Mucosa of descending colon (tissue), 3 donors: ENCODE results near the gene VAV3. TPM values are rescaled to one million over a fixed set of nuclear protein-coding genes. Genes with fewer than 3 reads are reported as not detected.

Source experiments
- ATAC-seq: fragments of 200-7000 bp; cut with Tn5 transposase; one replicate; pipeline ENCODE4 v1.9.1; 2020; ENCODE audit warnings: mild to moderate bottlenecking, moderate library complexity
- DNase-seq, 3 donors: peaks; one replicate each; pipeline ENCODE4 v3.0.0-alpha.2; 2020
- H3K36me3 ChIP-seq: fragments of 200-600 bp; one replicate; pipeline ENCODE4 v1.8.0; 2021; ENCODE audit warnings: low read depth, mild to moderate bottlenecking
- H3K4me1 ChIP-seq: fragments of 200-600 bp; one replicate; pipeline ENCODE4 v1.8.0; 2021; ENCODE audit warnings: low read depth, mild to moderate bottlenecking
- H3K4me3 ChIP-seq: fragments of 200-600 bp; one replicate; pipeline ENCODE4 v1.8.0; 2021; ENCODE audit warnings: mild to moderate bottlenecking
- H3K9me3 ChIP-seq: fragments of 200-600 bp; one replicate; pipeline ENCODE4 v1.8.0; 2021; ENCODE audit warnings: mild to moderate bottlenecking
- intact Hi-C, 2 donors: fragments of 100-400 bp; cut with DNase I in 1 of 2; cut with micrococcal nuclease in 1 of 2; formaldehyde crosslinking; loops; one replicate each; pipeline versions ENCODE4 v1.11.0 to v1.11.1; 2022; cut with DNase I, micrococcal nuclease
- total RNA-seq, 3 donors: library from RNA; stranded (reverse); fragmentation: NEBNext Ultra II Directional in 2 of 3; extraction: Animal tissue kit (Norgen Biotek cat#: 25700) in 2 of 3; gene quantifications; one replicate each; pipeline versions ENCODE4 v1.2.1 to v1.2.4, GENCODE V29; 2021 to 2023
- TF ChIP-seq, protein P1 (sequence below): fragments of 200-600 bp; IDR thresholded peaks from one replicate; pipeline ENCODE4 v1.8.0; 2022; ENCODE audit warnings: antibody characterized with exemption, mild to moderate bottlenecking
- donor health status: DM: no; HTN: no; CAD: no; lungs with moderate emphysema.
- donor health status: DM: no; HTN: no; CAD: no.
- donor health status: DM: no; HTN: yes; CAD: no.

Gene VAV3
- total RNA-seq, 3 donors from 2014 or later, result 41.3 to 142 (median 101) TPM

- ATAC-seq, result no peak
- Histone ChIP-seq H3K36me3 (no peaks in the 10 kb centered on the region), H3K4me1 (no peaks in the 10 kb centered on the region), H3K9me3 (no peaks in the 10 kb centered on the region), H3K4me3 (no peak overlapping the region)
- TF ChIP-seq, protein P1, sequence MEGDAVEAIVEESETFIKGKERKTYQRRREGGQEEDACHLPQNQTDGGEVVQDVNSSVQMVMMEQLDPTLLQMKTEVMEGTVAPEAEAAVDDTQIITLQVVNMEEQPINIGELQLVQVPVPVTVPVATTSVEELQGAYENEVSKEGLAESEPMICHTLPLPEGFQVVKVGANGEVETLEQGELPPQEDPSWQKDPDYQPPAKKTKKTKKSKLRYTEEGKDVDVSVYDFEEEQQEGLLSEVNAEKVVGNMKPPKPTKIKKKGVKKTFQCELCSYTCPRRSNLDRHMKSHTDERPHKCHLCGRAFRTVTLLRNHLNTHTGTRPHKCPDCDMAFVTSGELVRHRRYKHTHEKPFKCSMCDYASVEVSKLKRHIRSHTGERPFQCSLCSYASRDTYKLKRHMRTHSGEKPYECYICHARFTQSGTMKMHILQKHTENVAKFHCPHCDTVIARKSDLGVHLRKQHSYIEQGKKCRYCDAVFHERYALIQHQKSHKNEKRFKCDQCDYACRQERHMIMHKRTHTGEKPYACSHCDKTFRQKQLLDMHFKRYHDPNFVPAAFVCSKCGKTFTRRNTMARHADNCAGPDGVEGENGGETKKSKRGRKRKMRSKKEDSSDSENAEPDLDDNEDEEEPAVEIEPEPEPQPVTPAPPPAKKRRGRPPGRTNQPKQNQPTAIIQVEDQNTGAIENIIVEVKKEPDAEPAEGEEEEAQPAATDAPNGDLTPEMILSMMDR, result no peak
- DNase-seq, result no peak
- intact Hi-C loops, result no loop called here
These were observed 38.4 kb downstream of the VAV3 start for GRCh38 chr1:107926436-107927080.

GRCh38 chr1:107925565-107925964 is 39.4 kb downstream of the VAV3 start:
- TF ChIP-seq, protein P1, result no peak
- DNase-seq (no peak), ATAC-seq (no peak)
- H3K4me3 ChIP-seq, result no peak overlapping the region
- H3K36me3 ChIP-seq, result no peaks in the 10 kb centered on the region
- intact Hi-C loops, result no loop called here
- H3K4me1 ChIP-seq, result no peaks in the 10 kb centered on the region
- no peaks in the 10 kb centered on the region for H3K9me3 ChIP-seq

DNA sequence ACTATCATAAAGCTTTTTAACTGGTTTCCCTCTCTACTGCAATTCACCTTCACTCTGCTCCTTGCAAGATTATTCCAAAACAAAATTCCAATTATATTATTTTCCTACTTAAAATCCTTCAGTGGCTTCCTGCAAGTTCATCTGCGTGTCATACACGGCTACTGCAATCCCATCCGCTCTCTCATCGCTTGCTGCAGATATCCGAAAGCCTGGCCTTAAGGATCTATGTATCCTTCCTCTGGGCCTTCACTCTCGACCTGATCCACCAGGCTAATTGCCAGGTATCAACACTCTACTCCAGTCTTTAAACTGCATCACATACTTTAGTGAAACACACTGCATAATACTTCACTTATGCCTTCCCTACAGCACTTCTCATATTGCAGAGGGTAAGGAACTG is 44.0 kb downstream of the VAV3 start:
- TF ChIP-seq, protein P1, result no peak
- no peak for DNase-seq
- ATAC-seq, result no peak
- intact Hi-C loops, result no loop called here
- no peaks in the 10 kb centered on the region for H3K4me1 ChIP-seq
- H3K4me3 ChIP-seq, result no peak overlapping the region
- H3K9me3 ChIP-seq, result no peaks in the 10 kb centered on the region
- no peaks in the 10 kb centered on the region for H3K36me3 ChIP-seq

GRCh38 chr1:107920561-107920960 is 44.4 kb downstream of the VAV3 start:
- Histone ChIP-seq H3K4me1 (no peaks in the 10 kb centered on the region), H3K36me3 (no peaks in the 10 kb centered on the region), H3K9me3 (no peaks in the 10 kb centered on the region), H3K4me3 (no peak overlapping the region)
- ATAC-seq (no peak), DNase-seq (no peak)
- TF ChIP-seq, protein P1, result no peak
- intact Hi-C loops, result no loop called here

DNA sequence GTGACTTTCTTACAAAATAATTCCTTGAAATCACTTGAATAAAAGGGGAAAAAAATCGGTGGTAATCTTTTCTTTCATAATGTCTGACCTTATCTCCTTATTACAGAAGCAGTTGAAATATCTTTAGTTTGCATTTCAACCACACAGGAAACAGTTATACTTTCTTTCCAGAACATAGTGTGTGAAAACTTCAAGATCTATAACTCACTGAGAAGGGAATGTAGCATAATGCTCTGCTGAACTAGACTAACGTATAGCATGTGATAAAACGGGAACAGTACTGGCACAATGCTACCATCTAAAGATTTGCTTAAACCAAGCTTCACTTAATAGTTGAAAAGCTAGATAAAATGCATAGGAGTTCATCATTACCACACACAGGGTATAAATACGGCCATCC is 45.0 kb downstream of the VAV3 start:
- H3K4me3 ChIP-seq, result no peak overlapping the region
- no peaks in the 10 kb centered on the region for H3K4me1 ChIP-seq
- no peak for DNase-seq
- H3K36me3 ChIP-seq, result no peaks in the 10 kb centered on the region
- intact Hi-C loops, result no loop called here
- no peaks in the 10 kb centered on the region for H3K9me3 ChIP-seq
- no peak for ATAC-seq
- TF ChIP-seq, protein P1, result no peak
